PC-9 (cell line): ENCODE data around the gene POU4F3. TPM values are rescaled to one million over a fixed set of nuclear protein-coding genes. Genes with fewer than 3 reads are reported as not detected.
"Not testable (repeated sequence)": the region's sequence is repeated elsewhere in the genome, so short reads cannot be mapped to it uniquely, and the experiment has no call there.

Source experiments
- BruUV-seq: library from RNA; stranded (reverse); fragments of 400-500 nt; replicated peaks from 2 replicates; lab custom pipeline; 2021; lab: Mats Ljungman, UMichigan
- CTCF ChIA-PET: fragments of 300-600 bp; sonication (Branson Sonifier 250); formaldehyde crosslinking; loops from one replicate; lab custom pipeline; 2022; ENCODE audit warnings: antibody characterized with exemption; lab: Charles Lee
- POLR2A ChIA-PET: fragments of 300-600 bp; sonication (Branson Sonifier 250); formaldehyde crosslinking; loops from one replicate; lab custom pipeline; 2022; ENCODE audit warnings: antibody characterized with exemption; ENCODE audit not compliant: unreplicated experiment; lab: Charles Lee
- DNase-seq, 2 experiments: peaks; one replicate each; pipeline versions ENCODE4 v3.0.0 to v3.0.0-alpha.2; 2015 to 2022; ENCODE audit warnings: mixed read lengths in 1 of 2
- H2AFZ ChIP-seq: fragments of 200-600 bp; sonication (generic); 2 replicates; pipeline ENCODE4 v1.8.1; 2017; ENCODE audit warnings: antibody characterized with exemption
- H3F3A ChIP-seq: fragments of 200-600 bp; sonication (generic); 2 replicates; pipeline ENCODE4 v1.8.1; 2017; ENCODE audit warnings: antibody characterized with exemption, mild to moderate bottlenecking, low read depth; ENCODE audit not compliant: insufficient read depth
- H3K27ac ChIP-seq: fragments of 200-600 bp; sonication (generic); 2 replicates; pipeline ENCODE4 v1.6.1; 2016; ENCODE audit warnings: mixed run types
- H3K27me3 ChIP-seq: fragments of 200-600 bp; sonication (generic); 2 replicates; pipeline ENCODE4 v1.6.1; 2016; ENCODE audit warnings: low read depth, mixed run types; ENCODE audit not compliant: insufficient read depth
- H3K36me3 ChIP-seq: fragments of 200-600 bp; sonication (generic); 2 replicates; pipeline ENCODE4 v1.6.1; 2016; ENCODE audit warnings: low read depth, mixed run types
- H3K4me1 ChIP-seq: fragments of 200-600 bp; sonication (generic); replicated peaks from 2 replicates; pipeline ENCODE4 v1.6.1; 2016; ENCODE audit warnings: mixed run types; ENCODE audit not compliant: insufficient read depth
- H3K4me2 ChIP-seq: fragments of 200-600 bp; sonication (generic); 2 replicates; pipeline ENCODE4 v1.6.1; 2017; ENCODE audit warnings: mixed run types
- H3K4me3 ChIP-seq: fragments of 200-600 bp; sonication (generic); 2 replicates; pipeline ENCODE4 v1.6.1; 2016; ENCODE audit warnings: mixed run types
- H3K79me2 ChIP-seq: fragments of 200-600 bp; sonication (generic); 2 replicates; pipeline ENCODE4 v1.6.1; 2017; ENCODE audit warnings: low read depth, mixed run types
- H3K9me2 ChIP-seq: fragments of 200-600 bp; sonication (generic); 2 replicates; pipeline ENCODE4 v1.8.1; 2017; ENCODE audit warnings: mild to moderate bottlenecking; ENCODE audit not compliant: insufficient read depth
- H3K9me3 ChIP-seq: fragments of 200-600 bp; sonication (generic); 2 replicates; pipeline ENCODE4 v1.8.1; 2016; ENCODE audit warnings: low read depth; ENCODE audit not compliant: insufficient read depth
- H4K20me1 ChIP-seq: fragments of 200-600 bp; sonication (generic); 2 replicates; pipeline ENCODE4 v1.8.1; 2017; ENCODE audit not compliant: insufficient read depth
- CTCF ChIP-seq: fragments of 200-600 bp; sonication (generic); conservative IDR thresholded peaks from 2 replicates; pipeline ENCODE4 v1.6.1; 2017; ENCODE audit warnings: mixed run types, antibody characterized with exemption, mild to moderate bottlenecking, moderate library complexity
- EZH2 ChIP-seq: fragments of 200-600 bp; sonication (generic); IDR thresholded peaks from 2 replicates; pipeline ENCODE4 v1.8.0; 2017; ENCODE audit warnings: antibody characterized with exemption, low read depth
- intact Hi-C: fragments of 100-400 bp; cut with micrococcal nuclease; formaldehyde crosslinking; loops from one replicate; pipeline ENCODE4 v1.10.0; 2022; ENCODE audit not compliant: unreplicated experiment
- total RNA-seq: library from RNA; stranded (reverse); gene quantifications from 2 replicates; pipeline ENCODE4 v1.2.3, GENCODE V29; 2021

Gene POU4F3
- total RNA-seq, 1 experiment from 2014 or later = not detected

- Histone ChIP-seq H3K79me2 (no peaks in the 10 kb centered on the region), H2AFZ (no peak overlapping the region), H3F3A (peaks cover 1% of the 10 kb centered on the region; the same call in 1 of the 2 replicates), H3K27me3 (no peaks in the 10 kb centered on the region), H3K4me3 (no peak overlapping the region), H3K9me2 (no peaks in the 10 kb centered on the region), H3K4me2 (no peak overlapping the region), H3K36me3 (no peaks in the 10 kb centered on the region), H3K4me1 (peaks cover 2% of the 10 kb centered on the region), H4K20me1 (no peaks in the 10 kb centered on the region), H3K9me3 (no peaks in the 10 kb centered on the region), H3K27ac (no peak overlapping the region)
- intact Hi-C loops = no loop called here
- POLR2A ChIA-PET = no interaction called here
- TF ChIP-seq EZH2 = no peak
- TF ChIP-seq CTCF = no peak
- BruUV-seq = no TSS peak
- CTCF ChIA-PET = no interaction called here
- DNase-seq = no peak
Observed at GRCh38 chr5:146296245-146296644, 42.4 kb upstream of the POU4F3 start.

GRCh38 chr5:146298920-146299319 is 39.7 kb upstream of the POU4F3 start:
- H3K4me3 ChIP-seq, POLR2A ChIA-PET, DNase-seq, H3K36me3 ChIP-seq, H3K79me2 ChIP-seq, intact Hi-C loops, H3F3A ChIP-seq, H4K20me1 ChIP-seq, BruUV-seq, H2AFZ ChIP-seq, H3K9me3 ChIP-seq, CTCF ChIA-PET, H3K4me2 ChIP-seq, H3K4me1 ChIP-seq, H3K9me2 ChIP-seq, H3K27ac ChIP-seq, H3K27me3 ChIP-seq: not testable (repeated sequence)

GRCh38 chr5:146301626-146302025 is 37.0 kb upstream of the POU4F3 start:
- Histone ChIP-seq H3F3A (0 out of 2 replicates have a peak, but pooled peaks cover 2% of the 10 kb centered on the region), H3K9me3 (no peaks in the 10 kb centered on the region), H3K4me2 (no peak overlapping the region), H3K79me2 (no peaks in the 10 kb centered on the region), H3K4me1 (0 out of 2 replicates have a peak, but pooled peaks cover 3% of the 10 kb centered on the region), H3K9me2 (no peaks in the 10 kb centered on the region), H3K4me3 (no peak overlapping the region), H2AFZ (no peak overlapping the region), H3K36me3 (no peaks in the 10 kb centered on the region), H4K20me1 (no peaks in the 10 kb centered on the region), H3K27ac (no peak overlapping the region), H3K27me3 (no peaks in the 10 kb centered on the region)
- POLR2A ChIA-PET = interaction anchor here (0.6 kb wide), 1 partner anchor 20 kb away, joined by 4 read pairs; no protein-coding TSS in a partner anchor
- no TSS peak for BruUV-seq
- intact Hi-C loops = no loop called here
- TF ChIP-seq CTCF = no peak
- TF ChIP-seq EZH2 = no peak
- no peak for DNase-seq
- CTCF ChIA-PET = no interaction called here

- no peak overlapping the region for H3K4me3 ChIP-seq
- H2AFZ ChIP-seq = no peak overlapping the region
Observed at GRCh38 chr5:146302406-146302805, 36.2 kb upstream of the POU4F3 start.

More at GRCh38 chr5:146302406-146302805, 36.2 kb upstream of the POU4F3 start:
- no TSS peak for BruUV-seq
- Histone ChIP-seq H4K20me1 (no peaks in the 10 kb centered on the region), H3K79me2 (no peaks in the 10 kb centered on the region), H3K27me3 (no peaks in the 10 kb centered on the region), H3K9me2 (no peaks in the 10 kb centered on the region), H3K27ac (no peak overlapping the region), H3K9me3 (no peaks in the 10 kb centered on the region), H3F3A (peaks cover 7% of the 10 kb centered on the region; the same call in 1 of the 2 replicates), H3K4me2 (no peak overlapping the region), H3K4me1 (peaks cover 3% of the 10 kb centered on the region; the same call in 1 of the 2 replicates), H3K36me3 (no peaks in the 10 kb centered on the region)
- POLR2A ChIA-PET = no interaction called here
- no peak for DNase-seq
- CTCF ChIA-PET = no interaction called here
- TF ChIP-seq EZH2 = no peak
- TF ChIP-seq CTCF = no peak
- intact Hi-C loops = no loop called here
